Chondrocyte (in vitro differentiated cells): ENCODE data around the gene TRAF2. TPM values are rescaled to one million over a fixed set of nuclear protein-coding genes. Genes with fewer than 3 reads are reported as not detected.

Experiments
- DNase-seq: peaks from one replicate; pipeline ENCODE4 v3.0.0; 2021; ENCODE audit warnings: mixed read lengths, low spot score
- H3K27ac Mint-ChIP-seq: one replicate; pipeline ENCODE4 v1.8.0; 2021; ENCODE audit warnings: mild to moderate bottlenecking, moderate library complexity, mixed read lengths; ENCODE audit not compliant: unreplicated experiment
- H3K27me3 Mint-ChIP-seq: 2 replicates; pipeline ENCODE4 v1.8.0; 2021; ENCODE audit warnings: low read depth, mixed read lengths
- H3K36me3 Mint-ChIP-seq: 2 replicates; pipeline ENCODE4 v1.8.0; 2021; ENCODE audit warnings: low read depth, mixed read lengths
- H3K4me1 Mint-ChIP-seq: 2 replicates; pipeline ENCODE4 v1.8.0; 2021; ENCODE audit warnings: low read depth, mild to moderate bottlenecking, mixed read lengths
- H3K4me3 Mint-ChIP-seq: one replicate; pipeline ENCODE4 v1.8.0; 2021; ENCODE audit warnings: mild to moderate bottlenecking, moderate library complexity, mixed read lengths; ENCODE audit not compliant: unreplicated experiment
- H3K9me3 Mint-ChIP-seq: 2 replicates; pipeline ENCODE4 v1.8.0; 2021; ENCODE audit warnings: low read depth, mixed read lengths
- total RNA-seq: library from RNA; stranded (reverse); gene quantifications from 3 replicates; pipeline ENCODE4 v1.2.1, GENCODE V29; 2021
- TF ChIP-seq, protein P1 (sequence below): fragments of 200-600 bp; sonication (generic); IDR thresholded peaks from 2 replicates; pipeline ENCODE4 v1.5.0; 2021; ENCODE audit warnings: antibody characterized with exemption, mild to moderate bottlenecking, moderate library complexity

Gene TRAF2
- total RNA-seq, 1 donor from 2014 or later, result 10.4 TPM

GRCh38 chr9:136926154-136926704 is 39.9 kb downstream of the TRAF2 start:
- no peaks in the 10 kb centered on the region for H3K27me3 Mint-ChIP-seq
- H3K36me3 Mint-ChIP-seq, result peaks cover 7% of the 10 kb centered on the region
- DNase-seq, result no peak
- H3K9me3 Mint-ChIP-seq, result no peaks in the 10 kb centered on the region
- TF ChIP-seq, protein P1, sequence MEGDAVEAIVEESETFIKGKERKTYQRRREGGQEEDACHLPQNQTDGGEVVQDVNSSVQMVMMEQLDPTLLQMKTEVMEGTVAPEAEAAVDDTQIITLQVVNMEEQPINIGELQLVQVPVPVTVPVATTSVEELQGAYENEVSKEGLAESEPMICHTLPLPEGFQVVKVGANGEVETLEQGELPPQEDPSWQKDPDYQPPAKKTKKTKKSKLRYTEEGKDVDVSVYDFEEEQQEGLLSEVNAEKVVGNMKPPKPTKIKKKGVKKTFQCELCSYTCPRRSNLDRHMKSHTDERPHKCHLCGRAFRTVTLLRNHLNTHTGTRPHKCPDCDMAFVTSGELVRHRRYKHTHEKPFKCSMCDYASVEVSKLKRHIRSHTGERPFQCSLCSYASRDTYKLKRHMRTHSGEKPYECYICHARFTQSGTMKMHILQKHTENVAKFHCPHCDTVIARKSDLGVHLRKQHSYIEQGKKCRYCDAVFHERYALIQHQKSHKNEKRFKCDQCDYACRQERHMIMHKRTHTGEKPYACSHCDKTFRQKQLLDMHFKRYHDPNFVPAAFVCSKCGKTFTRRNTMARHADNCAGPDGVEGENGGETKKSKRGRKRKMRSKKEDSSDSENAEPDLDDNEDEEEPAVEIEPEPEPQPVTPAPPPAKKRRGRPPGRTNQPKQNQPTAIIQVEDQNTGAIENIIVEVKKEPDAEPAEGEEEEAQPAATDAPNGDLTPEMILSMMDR, result peak; percentile 21
- H3K4me1 Mint-ChIP-seq, result peaks cover 4% of the 10 kb centered on the region
- no peak overlapping the region for H3K4me3 Mint-ChIP-seq
- no peak overlapping the region for H3K27ac Mint-ChIP-seq

GRCh38 chr9:136926749-136927148 is 40.4 kb downstream of the TRAF2 start:
- no peak for DNase-seq
- Mint-ChIP-seq H3K27ac (no peak overlapping the region), H3K9me3 (no peaks in the 10 kb centered on the region), H3K4me3 (no peak overlapping the region), H3K27me3 (no peaks in the 10 kb centered on the region), H3K4me1 (peaks cover 4% of the 10 kb centered on the region), H3K36me3 (peaks cover 7% of the 10 kb centered on the region)
- TF ChIP-seq, protein P1, result no peak

DNA sequence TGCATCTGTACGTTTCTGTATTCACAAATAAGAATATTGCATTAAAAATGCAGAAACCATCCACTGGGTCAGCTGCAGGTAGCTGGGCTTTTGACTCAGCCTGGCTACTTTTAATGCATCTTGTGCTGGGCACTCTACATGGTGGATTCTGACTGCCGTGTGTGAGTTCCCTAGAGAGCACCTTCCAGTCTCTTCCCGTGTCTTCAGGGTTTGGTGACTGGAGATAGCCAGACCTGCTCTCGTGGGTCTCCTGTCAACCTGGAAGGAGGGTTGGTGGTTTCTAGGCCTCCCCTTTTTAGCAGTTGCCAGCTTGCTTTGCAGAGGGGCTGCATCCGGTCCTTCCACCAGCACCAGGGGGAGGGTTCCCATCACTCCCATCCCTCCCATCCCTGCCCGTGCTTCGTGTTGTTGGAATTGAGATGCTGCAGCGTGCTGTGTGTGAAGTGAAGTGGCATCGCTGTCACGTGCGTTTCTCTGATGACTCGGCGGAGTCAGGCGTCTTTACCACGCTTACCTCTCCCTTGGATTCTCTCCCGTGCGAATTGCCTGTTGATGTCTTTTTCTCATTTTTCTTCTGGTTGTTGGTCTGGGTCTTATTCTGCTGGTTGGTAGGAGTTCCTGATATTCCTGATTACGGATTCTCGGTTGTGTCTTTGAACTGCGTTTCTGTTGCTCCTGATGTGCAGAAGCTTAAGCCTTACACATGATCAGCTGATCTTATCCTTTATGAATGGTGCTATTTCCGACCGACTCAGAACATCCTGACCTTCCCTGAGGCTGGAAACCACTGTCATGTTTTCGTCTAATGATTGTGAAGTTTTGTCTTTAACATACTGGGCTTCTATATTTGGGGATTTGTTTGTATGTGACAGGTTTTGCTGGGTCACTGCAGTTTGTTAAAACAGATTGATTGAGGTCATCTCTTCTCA is 41.3 kb downstream of the TRAF2 start:
- Mint-ChIP-seq H3K4me3 (no peak overlapping the region), H3K9me3 (peaks cover under 1% of the 10 kb centered on the region), H3K36me3 (peaks cover 7% of the 10 kb centered on the region), H3K4me1 (peaks cover 4% of the 10 kb centered on the region), H3K27me3 (no peaks in the 10 kb centered on the region), H3K27ac (no peak overlapping the region)
- no peak for DNase-seq
- TF ChIP-seq, protein P1, result no peak

DNA sequence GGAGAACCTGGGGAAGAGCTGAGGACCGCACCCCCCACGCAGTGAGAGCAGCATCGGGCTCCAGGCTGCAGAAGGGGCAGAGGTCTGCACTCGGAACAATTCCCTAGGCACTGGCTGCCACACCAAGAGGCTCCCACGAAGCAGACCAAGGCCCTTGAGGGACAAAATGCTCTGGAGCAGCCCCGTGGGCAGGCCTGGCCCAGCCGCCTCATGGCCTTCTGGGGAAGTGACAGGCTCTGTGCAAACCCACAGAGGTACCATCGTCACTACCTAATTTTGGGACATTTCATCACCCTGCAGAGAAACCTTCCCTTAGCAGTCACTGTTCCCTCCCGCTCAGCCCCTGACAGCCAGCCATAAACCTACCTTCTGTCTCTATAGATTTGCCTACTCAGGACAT is 42.3 kb downstream of the TRAF2 start:
- Mint-ChIP-seq H3K4me1 (peaks cover 4% of the 10 kb centered on the region), H3K36me3 (peaks cover 12% of the 10 kb centered on the region), H3K27ac (no peak overlapping the region), H3K9me3 (peaks cover 4% of the 10 kb centered on the region), H3K4me3 (no peak overlapping the region), H3K27me3 (no peaks in the 10 kb centered on the region)
- TF ChIP-seq, protein P1, result no peak
- DNase-seq, result no peak

DNA sequence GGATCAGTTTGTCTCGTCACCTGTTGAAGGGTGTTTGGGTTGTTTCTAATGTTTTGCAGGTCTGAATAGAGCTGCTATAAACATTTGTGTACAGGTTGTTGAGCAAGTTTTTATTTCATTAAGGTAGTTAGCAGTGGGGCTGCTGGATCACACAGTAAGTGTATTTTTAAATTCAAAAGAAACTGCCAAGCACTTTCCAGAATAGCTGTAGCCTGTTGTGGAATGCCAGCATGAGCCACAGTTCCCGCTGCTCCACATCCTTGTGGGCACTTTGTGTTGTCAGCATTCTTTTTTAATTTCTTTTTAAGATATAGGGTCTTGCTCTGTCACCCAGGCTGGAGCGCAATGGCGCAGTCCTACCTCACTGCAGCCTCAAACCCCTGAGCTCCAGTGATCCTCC is 43.7 kb downstream of the TRAF2 start:
- Mint-ChIP-seq H3K36me3 (peaks cover 12% of the 10 kb centered on the region), H3K27me3 (no peaks in the 10 kb centered on the region), H3K4me3 (no peak overlapping the region), H3K27ac (no peak overlapping the region), H3K9me3 (peaks cover 4% of the 10 kb centered on the region), H3K4me1 (peaks cover 4% of the 10 kb centered on the region)
- DNase-seq, result no peak
- TF ChIP-seq, protein P1, result no peak
